Femur (tissue), 1 donor: ENCODE results near the gene TIMM8B.
"Not testable (repeated sequence)": the region's sequence is repeated elsewhere in the genome, so short reads cannot be mapped to it uniquely, and the experiment has no call there.

Source experiments
- DNase-seq: peaks from one replicate; pipeline ENCODE4 v3.0.0-alpha.2; 2017

Gene TIMM8B

GRCh38 chr11:112086422-112087191 is at the start of gene TIMM8B, which contains the start of gene SDHD:
Gene TIMM8B, minus strand, starts transcription at chr11:112086756. Its CDS starts 33 bp downstream, at chr11:112086723.
Gene SDHD, plus strand, starts transcription at chr11:112086873. Its CDS starts 35 bp downstream, at chr11:112086908.
- DNase-seq: peak; percentile 98

GRCh38 chr11:112134473-112134872 is 47.9 kb upstream of the TIMM8B start:
- DNase-seq: no peak

DNA sequence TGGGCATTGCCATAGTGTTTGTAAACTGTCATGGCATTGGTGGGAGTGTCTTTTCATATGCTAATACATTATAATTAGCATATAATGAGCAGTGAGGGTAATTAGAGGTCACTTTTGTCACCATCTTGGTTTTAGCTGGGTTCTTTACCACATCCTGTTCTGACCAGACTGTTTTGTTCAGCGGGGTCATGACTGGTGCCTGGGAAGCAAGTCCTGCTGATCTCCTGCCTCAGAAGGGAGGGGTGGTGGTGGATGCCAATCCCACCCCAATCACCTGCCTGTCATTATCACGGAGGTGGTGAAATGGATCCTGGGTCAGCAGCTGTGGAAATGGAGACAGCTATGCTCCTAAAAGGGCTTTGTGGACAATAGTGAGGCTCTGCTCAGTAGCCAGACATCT is 46.2 kb upstream of the TIMM8B start:
- no peak for DNase-seq

- DNase-seq: no peak
These were observed 43.1 kb upstream of the TIMM8B start for GRCh38 chr11:112129656-112130055.

- DNase-seq: peak; percentile 28
These were observed 42.0 kb upstream of the TIMM8B start for GRCh38 chr11:112128483-112129121.

DNA sequence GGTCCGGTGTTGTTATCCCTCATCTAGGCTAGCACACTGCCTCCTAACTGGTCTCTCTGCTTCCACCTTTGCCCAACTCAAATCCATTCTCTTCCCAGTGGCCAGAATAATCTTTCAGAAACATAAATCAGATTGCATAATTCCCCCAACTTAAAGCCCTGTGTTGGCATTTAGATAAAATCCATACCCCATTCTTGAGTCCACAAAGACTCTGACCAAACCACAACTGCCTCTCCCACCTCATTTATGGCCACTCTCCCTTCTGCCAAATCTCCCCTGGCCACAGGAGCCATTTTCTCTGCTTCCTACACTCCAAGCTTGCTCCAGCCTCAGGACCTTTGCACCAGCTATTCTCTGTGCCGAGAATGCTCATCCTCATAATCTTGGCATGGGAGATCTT is 40.5 kb upstream of the TIMM8B start:
- no peak for DNase-seq

GRCh38 chr11:112123129-112123528 is 36.6 kb upstream of the TIMM8B start:
- no peak for DNase-seq

DNA sequence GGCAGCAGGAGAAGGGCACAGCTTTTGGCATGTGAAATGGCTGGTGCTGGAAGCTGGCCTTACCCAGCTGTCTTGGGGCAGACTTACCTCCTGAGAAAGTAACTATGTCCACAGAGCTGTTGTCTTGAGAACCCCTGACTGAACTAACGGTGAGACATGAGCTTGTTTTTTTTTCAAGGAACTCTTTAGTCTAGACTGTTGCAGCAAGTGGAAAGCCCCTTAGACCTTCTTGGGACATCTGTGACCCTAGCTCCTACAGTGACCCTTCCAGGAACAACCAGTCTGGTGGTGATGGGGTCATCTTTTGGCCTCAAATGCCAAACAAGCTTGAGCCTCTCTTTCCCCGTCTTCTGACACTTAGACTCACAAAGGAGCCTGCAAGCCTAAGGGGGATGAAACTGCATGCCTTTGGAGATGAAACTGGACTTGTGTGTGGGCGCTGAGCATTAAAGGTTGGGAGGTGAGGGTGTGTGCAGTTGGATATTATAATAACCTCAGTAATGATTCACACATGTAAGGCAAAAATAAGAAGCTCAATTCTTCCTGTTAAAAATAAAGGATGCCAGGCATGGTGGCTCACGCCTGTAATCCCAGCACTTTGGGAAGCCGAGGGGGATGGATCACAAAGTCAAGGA is 35.5 kb upstream of the TIMM8B start:
- DNase-seq: no peak

- no peak for DNase-seq
These were observed 31.6 kb upstream of the TIMM8B start for GRCh38 chr11:112118176-112118575.

GRCh38 chr11:112115386-112115785 is 28.8 kb upstream of the TIMM8B start:
- no peak for DNase-seq

GRCh38 chr11:112114460-112114859 is 27.9 kb upstream of the TIMM8B start:
- no peak for DNase-seq

DNA sequence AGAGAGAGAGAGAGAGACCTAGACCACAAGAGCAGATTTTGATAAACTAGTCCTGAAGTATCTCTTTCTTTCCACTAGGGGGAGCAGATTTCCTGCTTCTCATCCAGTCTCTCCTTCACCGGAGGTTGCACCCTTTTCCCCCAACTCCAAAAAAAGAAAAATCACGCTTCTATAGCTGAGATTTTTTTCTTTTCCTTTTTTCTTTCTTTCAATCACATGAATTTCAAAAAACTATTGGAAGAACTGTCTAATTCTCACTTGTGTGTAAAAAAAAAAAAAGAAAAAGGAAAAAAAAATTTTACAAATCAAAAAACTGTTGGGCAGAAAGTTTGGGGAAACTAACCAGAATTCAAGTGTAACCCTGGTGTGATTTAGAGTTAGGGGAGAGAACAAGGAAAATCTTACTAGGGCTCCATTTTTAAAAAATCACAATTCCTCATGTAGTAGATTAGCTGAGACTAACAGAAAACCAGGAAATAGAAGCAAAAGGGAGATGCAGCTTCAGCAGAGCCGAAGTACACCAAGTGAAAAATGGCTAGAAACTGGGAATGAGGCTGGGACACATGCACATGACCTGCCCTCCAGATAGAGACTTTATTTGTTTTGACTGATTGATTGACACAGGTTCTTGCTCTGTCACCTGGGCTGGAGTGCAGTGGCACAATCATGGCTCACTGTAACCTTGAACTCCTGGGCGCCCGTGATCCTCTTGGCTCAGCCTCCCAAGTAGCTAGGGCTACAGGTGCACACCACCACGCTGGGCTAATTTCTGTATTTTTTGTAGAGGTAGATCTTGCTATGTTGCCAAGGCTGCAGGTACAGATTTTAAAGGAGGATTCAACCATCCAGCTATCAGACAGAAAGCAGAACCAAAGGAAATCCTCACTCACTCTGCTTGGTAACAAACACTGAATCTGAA is 27.2 kb upstream of the TIMM8B start:
- no peak for DNase-seq

DNA sequence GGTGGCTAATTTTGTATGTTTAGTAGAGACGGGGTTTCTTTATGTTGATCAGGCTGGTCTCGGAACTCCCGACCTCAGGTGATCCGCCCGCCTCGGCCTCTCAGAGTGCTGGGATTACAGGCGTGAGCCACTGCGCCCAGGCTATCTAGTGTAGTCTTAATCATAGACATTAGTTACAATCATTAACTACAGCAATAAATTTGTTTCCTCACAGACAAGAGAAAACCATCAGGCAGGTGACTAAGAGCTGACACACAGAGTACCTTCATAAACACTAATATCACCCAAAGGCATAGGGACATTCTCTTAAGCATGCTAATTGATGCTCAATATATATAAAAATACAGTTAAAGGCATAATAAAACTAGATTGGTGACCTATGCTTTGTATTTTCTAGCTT is 19.5 kb upstream of the TIMM8B start:
- DNase-seq: no peak

GRCh38 chr11:112103446-112103845 is 16.9 kb upstream of the TIMM8B start:
- DNase-seq: no peak

GRCh38 chr11:112100462-112100861 is 13.9 kb upstream of the TIMM8B start:
- DNase-seq: no peak

- no peak for DNase-seq
These were observed 11.4 kb upstream of the TIMM8B start for GRCh38 chr11:112097734-112098528.

DNA sequence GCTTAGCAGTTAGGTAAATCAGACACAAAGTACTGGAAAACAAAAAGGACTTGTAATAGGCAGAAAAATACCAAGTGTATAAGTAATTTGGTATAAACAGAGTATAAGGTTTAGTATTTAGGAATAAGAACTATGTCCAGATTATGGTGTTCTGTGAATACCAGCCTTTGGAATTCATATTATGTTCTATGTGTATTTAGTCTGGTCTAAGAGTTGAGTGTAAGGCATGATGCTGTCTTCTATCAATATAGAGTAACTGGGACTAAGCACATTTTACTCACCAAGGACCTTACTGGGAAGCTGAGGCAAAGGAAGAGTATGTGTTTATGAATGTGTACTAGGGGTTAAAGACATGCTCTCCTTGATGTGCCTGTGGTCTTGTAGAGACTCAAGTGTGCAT is 9.6 kb upstream of the TIMM8B start:
- no peak for DNase-seq

- DNase-seq: not testable (repeated sequence)
These were observed 8.7 kb upstream of the TIMM8B start for GRCh38 chr11:112095302-112095701.

- DNase-seq: no peak
These were observed 656 bp upstream of the TIMM8B start for GRCh38 chr11:112087212-112087611.

GRCh38 chr11:112085822-112086421 is 634 bp downstream of the TIMM8B start:
- DNase-seq: no peak

GRCh38 chr11:112082729-112083128 is 3.8 kb downstream of the TIMM8B start:
- no peak for DNase-seq
